GM19438 (cell line): ENCODE measurements around the gene GGTLC2.
"Not testable (repeated sequence)": the region's sequence is repeated elsewhere in the genome, so short reads cannot be mapped to it uniquely, and the experiment has no call there.

Experiments
- ATAC-seq: cut with Tn5 transposase; IDR thresholded peaks from one replicate; pipeline ENCODE4 v1.9.1; 2021; ENCODE audit warnings: low read depth; ENCODE audit not compliant: unreplicated experiment

The GGTLC2 gene

DNA sequence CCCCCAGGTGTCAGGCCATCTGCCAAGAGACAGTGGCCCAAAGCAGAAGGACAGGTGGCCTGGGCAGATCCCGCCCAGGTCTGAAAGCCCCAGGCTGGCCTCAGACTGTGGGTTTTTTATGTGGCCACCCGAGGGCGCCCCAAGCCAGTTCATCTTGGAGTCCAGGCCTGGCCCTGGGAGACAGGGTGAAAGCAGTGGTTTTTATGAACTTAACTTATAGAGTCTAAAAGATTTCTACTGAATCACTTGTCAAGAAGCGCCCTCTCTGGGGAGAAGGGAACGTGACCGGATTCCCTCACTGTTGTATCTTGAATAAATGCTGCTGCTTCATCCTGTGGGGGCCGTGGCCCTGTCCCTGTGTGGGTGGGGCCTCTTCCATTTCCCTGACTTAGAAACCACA is 8.2 kb upstream of the GGTLC2 start:
- ATAC-seq, result not testable (repeated sequence)

DNA sequence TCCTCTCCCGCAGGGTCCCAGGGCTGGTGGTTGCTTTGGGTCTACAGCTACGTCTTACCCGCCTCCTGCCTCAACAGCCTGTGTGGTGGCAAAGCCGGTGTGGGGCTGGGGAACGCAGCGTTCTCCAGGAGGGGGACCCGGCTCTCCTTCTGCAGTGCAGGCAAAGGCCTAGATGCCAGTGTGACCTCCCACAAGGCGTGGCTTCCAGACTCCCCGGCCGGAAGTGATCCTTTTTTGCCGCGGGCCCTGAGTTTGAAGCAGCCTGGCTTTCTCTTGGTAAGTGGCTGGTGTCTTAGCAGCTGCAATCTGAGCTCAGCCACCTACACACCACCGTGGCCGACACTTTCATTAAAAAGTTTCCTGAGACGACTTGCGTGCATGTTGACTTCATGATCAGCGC is 6.1 kb upstream of the GGTLC2 start:
- not testable (repeated sequence) for ATAC-seq

DNA sequence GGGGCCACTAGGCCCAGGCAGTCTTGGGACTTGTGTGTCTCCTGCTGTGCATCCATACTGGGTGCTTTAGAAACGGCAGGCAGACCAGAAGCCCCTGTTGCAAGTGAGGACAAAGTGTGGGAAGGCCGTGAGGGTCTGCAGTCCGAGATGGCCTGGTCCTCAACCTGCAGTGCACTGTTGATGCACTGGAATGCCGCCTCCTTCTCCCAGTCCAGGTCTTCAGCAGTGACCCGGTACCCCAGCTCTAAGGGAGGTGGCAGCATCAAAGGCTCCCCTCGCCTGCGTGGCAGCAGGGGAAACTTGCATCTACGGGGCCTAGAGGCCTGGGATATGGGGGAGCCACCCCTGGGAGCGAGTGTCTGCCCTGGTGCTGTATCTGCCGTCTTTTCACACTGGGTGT is 2.2 kb upstream of the GGTLC2 start:
- ATAC-seq, result not testable (repeated sequence)

DNA sequence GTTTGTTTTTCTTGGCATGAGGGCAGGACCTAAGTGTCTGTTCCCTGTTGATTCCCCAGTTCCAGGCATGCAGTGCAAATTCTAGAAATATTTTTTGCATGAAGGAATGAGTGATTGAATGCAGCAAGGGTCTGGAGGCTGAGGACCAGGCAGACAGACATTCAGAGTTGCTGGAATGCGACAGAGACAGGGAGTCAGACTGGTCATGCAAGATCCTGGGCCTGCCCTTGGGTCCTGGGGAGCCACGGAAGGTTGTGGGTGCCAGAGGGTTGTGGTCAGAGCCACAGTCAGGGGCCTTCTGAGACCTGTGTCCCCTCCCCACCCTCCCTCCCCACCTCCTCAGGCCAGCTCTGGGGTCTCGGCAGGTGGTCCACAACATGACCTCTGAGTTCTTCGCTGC is 1.6 kb downstream of the GGTLC2 start:
- ATAC-seq, result not testable (repeated sequence)

GRCh38 chr22:22647952-22648351 is 3.5 kb downstream of the GGTLC2 start:
- ATAC-seq, result not testable (repeated sequence)

GRCh38 chr22:22648863-22649536 is 4.6 kb downstream of the GGTLC2 start:
- ATAC-seq, result not testable (repeated sequence)

GRCh38 chr22:22649761-22650160 is 5.3 kb downstream of the GGTLC2 start:
- not testable (repeated sequence) for ATAC-seq

DNA sequence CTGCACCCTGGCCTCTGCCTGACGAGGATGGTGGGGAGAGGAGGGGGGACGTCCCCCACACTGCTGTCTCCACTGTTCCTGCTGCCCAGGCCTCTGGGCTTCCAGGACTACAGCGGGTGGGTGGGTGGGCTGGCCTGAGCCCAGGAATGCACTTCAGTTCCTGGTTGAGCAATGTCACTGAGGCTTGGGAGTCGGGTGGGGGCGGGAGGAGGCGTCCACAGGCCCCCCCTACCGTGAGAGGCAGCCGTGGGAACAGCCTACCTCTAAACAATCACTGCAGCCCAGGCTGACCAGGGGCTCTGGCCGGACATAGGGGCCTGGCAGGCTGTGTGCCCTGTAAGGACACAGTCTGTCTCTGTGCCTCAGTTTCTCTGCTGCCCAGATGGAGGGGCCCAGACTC is 6.0 kb downstream of the GGTLC2 start:
- not testable (repeated sequence) for ATAC-seq

DNA sequence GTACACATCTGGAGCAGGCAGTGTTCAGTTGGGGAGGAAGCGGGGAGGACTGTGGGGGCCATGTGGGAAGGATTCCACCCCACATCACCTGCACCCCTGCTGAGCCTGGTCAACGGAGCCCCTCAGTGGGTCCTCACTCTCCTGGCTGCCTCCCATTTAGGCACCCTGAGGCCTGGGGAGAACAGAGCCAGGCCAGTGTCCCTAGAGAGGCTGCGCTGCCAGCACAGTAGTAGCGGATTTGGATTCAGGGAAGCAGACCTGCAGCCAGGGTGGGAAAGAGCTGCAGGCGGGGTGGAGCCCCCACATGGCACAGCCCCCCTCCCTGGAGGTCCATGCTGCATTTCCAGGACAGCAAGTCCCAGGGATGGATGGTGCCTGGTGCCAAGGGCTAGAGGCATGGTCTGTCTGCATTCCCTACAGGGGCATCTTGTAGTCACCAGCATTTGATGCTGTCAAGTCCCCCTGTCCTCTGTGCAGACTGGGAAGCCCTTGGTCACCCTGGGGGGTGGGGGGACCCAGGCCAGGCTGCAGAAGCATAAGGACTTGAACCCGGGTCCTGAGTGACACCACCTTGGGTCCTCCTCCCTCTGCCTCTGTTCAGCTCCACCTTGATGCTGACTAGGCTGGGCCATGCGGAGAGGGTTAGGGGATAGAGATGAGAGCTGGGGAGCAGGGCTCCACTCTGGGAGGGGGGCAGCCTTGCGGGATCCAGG is 6.5 kb downstream of the GGTLC2 start:
- ATAC-seq, result not testable (repeated sequence)

GRCh38 chr22:22651593-22651992 is 7.2 kb downstream of the GGTLC2 start:
- not testable (repeated sequence) for ATAC-seq

DNA sequence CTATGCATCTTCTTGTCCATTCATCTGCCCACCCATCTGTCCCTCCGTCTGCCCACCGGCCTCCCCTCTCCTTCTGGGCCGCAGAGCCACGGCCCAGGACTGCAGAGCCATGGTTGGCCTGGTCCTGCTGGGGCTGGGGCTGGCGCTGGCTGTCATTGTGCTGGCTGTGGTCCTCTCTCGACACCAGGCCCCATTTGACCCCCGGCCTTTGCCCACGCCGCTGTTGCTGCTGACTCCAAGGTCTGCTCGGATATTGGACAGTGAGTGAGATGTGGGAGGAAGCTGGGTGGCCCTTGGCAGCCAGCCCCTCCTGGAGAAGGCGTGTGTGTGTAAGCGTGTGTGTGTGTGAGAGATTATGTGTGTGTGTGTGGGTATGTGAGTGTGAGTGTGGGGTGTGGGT is 7.7 kb downstream of the GGTLC2 start:
- not testable (repeated sequence) for ATAC-seq

DNA sequence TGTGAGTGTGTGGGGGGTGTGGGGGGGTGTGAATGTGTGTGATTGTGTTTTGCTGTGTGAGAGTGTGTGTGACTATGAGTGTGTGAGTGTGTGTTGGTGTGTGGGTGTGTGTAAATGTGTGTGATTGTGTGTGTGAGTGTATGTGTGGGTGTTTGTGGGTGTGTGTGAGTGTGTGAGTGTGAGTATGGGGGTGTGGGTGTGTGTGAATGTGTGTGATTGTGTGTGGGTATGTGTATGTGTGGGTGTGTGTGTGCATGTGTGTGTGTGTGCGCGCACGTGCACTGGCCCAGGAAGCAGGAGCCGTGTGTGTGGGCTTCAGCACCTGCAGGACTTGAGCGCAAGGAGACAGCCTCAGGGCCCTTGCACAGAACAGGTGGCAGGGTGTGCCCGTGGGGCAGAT is 8.2 kb downstream of the GGTLC2 start:
- ATAC-seq, result not testable (repeated sequence)

DNA sequence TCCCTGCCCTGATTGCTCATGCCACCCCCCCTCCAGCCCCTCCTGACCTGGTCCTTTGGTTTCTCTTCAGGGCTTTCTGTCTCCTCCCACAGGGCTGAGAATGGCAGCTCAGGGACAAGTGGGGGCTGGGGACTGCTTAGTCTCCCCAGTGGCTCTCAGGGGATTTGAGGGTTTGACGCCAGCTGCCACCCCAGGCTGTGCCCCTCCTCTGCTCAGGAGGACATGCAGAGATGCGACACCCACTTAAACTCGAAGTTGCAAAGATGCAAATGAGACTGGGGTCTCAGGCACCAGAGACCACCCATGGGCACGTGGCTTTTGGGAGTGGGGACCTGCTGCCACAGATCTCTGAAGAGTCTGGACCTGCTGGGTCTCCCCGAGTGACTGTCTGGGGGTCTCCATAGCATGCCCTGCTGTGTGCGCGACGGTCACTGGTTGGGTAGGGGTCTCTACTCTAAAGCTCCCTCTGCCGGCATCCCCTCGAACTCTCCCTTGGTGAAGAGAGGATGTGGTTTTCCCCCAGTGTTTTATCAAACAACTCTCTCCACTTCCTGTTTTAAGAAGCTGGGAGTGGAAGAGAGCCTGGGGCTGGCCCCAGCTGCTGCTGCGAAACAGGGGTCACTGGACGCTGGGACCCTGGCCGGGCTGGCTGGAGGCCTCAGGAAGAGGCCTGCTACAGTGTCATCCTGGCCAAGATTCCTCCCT is 9.4 kb downstream of the GGTLC2 start:
- ATAC-seq, result not testable (repeated sequence)

GRCh38 chr22:22655452-22656290 is 11.3 kb downstream of the GGTLC2 start:
- ATAC-seq, result no peak

DNA sequence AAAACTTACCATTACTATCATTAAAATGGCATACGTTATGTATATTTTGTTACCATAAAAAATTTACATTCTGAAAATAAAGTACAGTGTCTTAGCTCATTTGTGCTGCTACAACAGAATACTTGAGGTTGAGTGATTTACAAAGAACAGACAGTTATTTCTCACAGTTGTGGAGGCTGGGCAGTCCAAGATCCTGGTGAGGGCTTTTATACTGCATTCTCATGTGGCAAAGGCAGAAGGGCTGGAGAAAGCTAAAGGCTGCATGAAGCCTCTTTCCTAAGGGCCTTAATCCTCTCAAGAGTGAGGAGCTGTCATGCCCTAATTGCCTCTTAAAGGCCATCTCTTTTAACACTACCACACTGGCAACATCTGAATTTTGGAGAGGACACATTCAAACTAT is 13.3 kb downstream of the GGTLC2 start:
- no peak for ATAC-seq

- no peak for ATAC-seq
Measured at GRCh38 chr22:22661275-22661674, 16.9 kb downstream of the GGTLC2 start.

DNA sequence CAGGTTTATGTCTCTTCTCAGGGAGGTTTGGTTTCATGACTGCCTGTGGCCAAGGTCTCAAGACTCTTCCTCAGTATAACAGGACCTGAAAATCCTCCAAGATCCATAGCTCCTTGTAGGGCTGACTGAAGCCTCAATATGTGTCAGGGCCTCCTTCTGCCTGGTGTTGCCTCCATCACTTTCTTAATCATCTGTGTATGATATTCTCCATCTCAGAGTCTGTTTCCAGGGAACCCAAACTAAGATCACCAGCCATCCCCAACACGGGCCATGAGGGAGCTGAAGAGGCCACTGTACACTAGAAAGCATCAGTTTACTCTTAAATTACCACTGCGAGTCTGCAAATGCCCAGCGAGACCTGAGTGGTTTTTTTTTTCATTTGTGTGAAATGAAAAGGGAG is 17.7 kb downstream of the GGTLC2 start:
- ATAC-seq, result no peak

DNA sequence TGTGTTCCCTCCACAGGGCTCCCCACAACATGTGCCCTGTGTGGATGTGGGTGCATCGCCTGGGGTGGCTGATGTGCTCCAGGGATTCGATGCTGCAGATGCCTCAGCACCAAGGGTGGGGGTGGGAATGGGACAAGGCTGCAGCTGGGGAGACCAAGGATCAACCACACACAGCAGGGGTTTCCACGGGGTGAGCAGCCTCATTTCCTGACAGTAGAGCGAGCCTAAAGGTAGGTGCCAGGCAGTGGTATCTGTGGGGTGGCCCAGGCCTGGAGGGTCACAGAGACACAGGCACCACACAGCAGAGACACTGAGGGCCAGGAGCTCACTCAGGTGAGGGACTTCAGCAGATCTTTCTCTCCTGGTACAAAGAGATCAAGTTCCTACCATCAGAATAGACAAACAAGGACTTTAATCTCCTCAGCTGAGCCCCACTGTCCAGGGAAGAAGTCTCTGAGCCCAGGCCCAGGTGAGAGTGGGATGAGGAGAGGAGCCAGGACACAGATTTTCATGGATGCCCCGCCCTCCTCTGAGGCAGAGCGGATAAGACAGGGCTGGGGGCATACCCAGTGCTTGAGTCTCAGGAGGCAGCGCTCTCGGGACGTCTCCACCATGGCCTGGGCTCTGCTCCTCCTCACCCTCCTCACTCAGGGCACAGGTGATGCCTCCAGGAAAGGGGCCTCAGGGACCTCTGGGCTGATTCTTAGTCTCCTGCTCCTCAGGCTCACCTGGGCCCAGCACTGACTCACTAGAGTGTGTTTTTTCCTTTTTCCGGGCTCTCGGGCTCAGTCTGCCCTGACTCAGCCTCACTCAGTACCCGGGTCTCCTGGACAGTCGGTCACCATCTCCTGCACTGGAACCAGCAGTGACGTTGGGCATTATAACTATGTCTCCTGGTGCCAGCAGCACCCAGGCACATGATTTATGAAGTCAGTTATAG is 19.7 kb downstream of the GGTLC2 start:
- ATAC-seq, result no peak

- no peak for ATAC-seq
Measured at GRCh38 chr22:22666307-22667091, 22.1 kb downstream of the GGTLC2 start.
